ENCODE measurements around the gene PLPP1.

Gene PLPP1

DNA sequence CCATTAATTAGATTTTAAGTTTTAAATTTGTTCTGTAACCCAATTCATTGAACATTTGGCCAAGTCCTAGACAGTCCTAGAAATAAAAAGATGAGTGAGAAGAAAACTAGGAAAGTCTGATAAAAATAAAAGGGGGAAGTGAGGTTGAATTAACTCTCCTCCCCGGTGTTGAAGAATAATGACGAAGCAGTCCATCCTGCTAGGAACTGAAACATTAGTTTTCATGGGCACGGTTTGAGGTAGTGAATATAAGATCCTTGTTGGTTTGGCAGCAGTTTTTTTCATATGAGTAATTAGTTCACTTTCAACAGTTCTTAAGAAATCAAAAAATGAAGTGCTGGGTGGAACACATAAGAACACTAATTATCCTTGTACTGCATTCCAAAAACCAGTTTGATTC, 123.9 kb downstream of the PLPP1 start:
- TF ChIP-seq POLR2A (IDR thresholded peaks at IDR 0.05; ENCODE audit: low read length) (no peak), GATA1 (IDR thresholded peaks at IDR 0.05; ENCODE audit: low read depth, low read length) (no peak)
- no peak for DNase-seq

DNA sequence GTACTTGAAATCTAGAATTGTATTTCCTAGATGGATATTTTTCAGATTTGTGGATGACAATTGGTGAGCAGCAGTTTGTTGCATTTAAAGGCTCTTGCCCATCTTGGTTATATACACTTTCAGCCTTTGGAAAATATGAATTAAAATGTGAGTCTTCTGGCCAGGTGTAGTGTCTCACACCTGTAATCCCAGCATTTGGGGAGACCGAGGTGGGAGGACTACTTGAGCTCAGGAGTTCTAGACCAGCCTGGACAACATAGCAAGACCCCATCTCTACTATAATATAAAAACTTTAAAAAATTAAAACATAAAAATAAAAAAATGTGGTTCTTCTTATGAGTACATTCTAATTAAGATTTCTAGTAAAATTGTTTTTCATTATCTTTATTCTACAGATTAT, 125.0 kb downstream of the PLPP1 start:
- TF ChIP-seq GATA1 (IDR thresholded peaks at IDR 0.05; ENCODE audit: low read depth, low read length) (no peak), POLR2A (IDR thresholded peaks at IDR 0.05; ENCODE audit: low read length) (no peak)
- DNase-seq: no peak

DNA sequence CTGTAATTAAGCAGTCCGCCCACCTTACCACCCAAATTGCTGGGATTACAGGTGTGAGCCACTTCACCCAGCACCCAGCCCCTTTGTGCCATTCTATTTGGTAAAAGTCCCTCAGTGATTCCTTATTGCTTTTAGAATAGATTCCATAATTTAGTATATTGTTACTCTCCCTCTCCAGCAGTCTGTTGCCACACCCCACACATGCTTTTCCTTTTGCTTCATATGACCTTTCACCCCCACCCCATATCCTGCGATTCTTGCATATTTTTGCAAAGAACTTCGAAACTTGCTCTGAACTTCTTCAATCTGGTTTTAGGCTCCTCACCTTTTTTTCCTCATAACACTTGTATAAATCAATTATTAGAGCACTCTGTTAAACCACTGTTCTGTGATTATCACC, 126.8 kb downstream of the PLPP1 start:
- TF ChIP-seq POLR2A (IDR thresholded peaks at IDR 0.05; ENCODE audit: low read length) (no peak), GATA1 (IDR thresholded peaks at IDR 0.05; ENCODE audit: low read depth, low read length) (no peak)
- no peak for DNase-seq

DNA sequence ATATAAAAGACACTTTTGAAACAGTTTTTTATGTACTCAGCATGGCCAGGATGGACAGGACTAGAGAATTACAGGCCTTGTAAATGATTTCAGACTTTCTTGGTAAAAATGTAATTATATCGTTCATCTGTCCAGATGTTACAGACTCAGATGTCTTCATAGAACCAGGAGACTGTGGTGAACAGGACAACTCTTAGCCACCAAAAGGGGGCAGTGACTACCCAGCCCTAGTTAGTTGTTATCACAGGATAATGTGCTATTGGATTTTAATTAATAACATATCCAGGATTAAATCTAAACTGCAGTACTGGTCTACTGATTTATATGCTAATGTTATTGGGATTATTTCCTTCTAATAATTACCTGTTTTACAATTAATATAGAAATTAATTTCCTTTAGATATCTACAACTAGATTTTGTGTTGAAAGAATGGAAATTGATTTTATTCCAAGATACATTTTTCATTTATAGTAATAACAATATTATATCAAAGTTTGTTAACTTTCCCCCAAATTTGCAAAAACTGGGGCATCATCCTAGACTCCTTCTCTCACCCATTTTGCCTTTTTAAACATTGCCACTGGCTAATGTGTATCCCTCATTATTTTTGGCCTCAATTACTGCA, 127.6 kb downstream of the PLPP1 start:
- DNase-seq: peak; percentile 25 to 39
- no peak for TF ChIP-seq POLR2A (IDR thresholded peaks at IDR 0.05; ENCODE audit: low read length)
- no peak for TF ChIP-seq GATA1 (IDR thresholded peaks at IDR 0.05; ENCODE audit: low read depth, low read length)

DNA sequence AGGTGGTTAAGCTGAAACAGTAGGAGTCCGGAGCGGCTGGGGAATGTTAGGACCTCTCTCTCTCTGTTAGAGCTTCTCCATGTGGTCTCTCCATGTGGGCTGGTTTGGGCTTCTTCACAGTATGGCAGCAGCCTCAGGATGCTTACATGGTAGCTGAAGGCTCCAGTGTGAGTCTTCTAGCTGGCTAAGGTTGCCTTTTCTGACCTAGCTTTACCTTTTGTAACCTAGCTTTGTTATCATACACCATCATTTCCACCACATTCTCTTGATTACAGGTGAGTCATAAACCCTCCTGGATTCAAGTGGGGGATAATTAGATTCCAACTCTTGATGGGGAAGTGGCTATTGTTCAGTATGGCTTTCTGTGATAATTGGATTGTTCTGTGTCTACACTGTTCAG, 128.5 kb downstream of the PLPP1 start:
- no peak for DNase-seq
- no peak for TF ChIP-seq GATA1 (IDR thresholded peaks at IDR 0.05; ENCODE audit: low read depth, low read length)
- no peak for TF ChIP-seq POLR2A (IDR thresholded peaks at IDR 0.05; ENCODE audit: low read length)

DNA sequence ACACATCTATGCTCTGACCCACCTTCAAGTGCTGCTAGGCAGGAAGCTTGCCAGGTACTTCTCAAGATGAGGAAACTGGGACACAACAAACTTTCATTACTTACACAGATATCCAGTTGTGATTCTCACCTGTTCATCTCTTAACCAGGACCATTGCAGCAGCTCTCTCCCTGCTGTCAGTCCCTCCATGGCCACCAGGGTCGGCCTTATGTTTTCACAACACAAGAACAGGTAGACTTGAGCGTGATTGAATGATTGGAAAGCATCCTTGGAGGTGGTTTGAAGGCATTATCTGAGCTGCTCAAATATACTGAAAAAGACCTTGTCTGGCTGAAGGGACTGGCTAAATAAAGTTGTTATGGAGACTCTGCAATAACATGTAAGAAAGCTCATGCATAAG, 132.6 kb downstream of the PLPP1 start:
- TF ChIP-seq POLR2A (IDR thresholded peaks at IDR 0.05; ENCODE audit: low read length): no peak
- TF ChIP-seq GATA1 (IDR thresholded peaks at IDR 0.05; ENCODE audit: low read depth, low read length): no peak
- DNase-seq: peak in 1 of 2 experiments; percentile 8

DNA sequence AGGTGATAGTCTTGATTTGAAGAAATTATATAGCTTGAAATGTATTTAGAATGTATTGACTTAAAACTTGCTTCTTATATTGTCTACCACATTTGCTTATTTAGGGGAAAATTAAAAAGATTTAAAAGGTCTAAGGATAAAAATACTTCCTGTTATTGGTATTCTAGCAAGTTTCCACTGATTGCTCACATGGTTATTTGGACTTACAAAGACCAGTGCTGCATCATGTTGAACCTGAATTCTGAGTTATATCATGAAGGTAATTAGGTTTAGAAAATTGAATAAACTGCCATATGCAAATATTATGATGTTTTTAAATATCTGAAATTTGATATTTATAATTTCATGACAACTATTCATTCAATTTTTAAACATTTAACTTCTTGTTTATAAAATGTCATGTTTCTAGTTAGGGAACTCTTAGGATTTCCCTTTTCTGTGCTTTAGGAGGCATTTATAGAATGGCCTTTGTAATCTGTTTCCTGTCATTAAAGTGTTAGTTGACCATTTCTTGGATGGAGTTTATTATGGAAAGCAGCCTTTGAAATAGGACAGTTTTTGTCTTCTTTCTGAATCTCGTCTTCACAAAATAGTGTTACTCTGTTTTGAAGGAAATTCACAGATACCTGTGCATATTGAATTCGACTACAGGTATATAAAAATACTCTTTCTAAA, 141.1 kb downstream of the PLPP1 start:
- DNase-seq: no peak
- TF ChIP-seq POLR2A (IDR thresholded peaks at IDR 0.05; ENCODE audit: low read length): no peak
- TF ChIP-seq GATA1 (IDR thresholded peaks at IDR 0.05; ENCODE audit: low read depth, low read length): no peak

DNA sequence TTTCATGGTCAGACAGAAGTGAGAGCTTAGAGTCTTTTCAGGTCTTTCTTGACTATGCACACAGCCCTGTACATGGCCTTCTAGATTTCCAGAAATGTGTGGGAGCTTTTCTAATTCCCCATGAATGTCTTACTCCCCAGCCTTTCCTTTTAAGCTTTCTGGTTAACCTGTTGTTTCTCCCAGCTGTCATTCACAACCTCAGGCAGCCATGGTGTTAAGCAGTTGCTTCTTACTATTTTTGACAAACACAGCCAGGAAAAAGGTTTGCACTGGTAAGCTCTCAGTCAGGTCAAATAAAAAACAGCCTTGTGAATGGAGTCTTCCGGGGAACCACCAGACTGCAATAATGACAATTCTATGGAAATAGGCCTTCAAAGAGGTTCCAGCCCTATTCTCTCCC, 142.1 kb downstream of the PLPP1 start:
- TF ChIP-seq POLR2A (IDR thresholded peaks at IDR 0.05; ENCODE audit: low read length) (no peak), GATA1 (IDR thresholded peaks at IDR 0.05; ENCODE audit: low read depth, low read length) (no peak)
- no peak for DNase-seq

DNA sequence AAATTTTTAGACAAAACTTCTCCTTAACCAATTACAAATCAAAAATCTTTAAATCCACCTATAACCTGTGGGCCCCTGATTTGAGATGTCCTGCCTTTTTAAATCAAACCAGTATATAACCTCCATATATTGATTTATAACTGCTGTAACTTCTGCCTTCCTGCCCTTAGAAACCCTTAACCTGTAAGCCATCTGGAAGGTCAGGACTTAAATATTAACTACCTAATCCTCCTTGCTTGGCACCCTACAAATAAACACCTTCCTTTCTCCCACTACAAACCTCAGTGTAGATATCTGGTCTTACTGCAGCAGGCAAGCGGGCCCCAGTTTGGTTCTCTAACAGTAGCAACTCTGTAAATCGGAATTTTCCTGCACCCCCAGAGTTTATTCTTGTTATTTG, 143.1 kb downstream of the PLPP1 start:
- DNase-seq: no peak

DNA sequence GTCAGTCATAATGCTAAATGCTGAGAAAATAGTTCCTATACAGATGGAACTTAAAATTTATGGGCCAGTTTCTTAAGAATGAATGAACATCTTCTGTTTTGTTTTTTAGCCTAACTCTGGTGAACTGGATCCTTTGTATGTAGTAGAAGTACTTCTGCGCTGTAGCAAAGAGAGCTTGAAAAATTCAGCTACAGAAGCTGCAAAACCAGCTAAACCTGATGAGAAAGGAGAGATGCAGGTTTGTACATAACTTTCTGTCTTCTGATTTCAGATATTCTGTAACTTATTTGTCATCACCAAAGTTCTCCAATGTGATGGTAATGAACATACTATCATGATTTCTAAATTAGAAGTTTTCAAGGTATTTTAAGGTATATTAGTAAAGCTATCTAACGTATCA, 146.9 kb downstream of the PLPP1 start:
- no peak for TF ChIP-seq GATA1 (IDR thresholded peaks at IDR 0.05; ENCODE audit: low read depth, low read length)
- TF ChIP-seq POLR2A (IDR thresholded peaks at IDR 0.05; ENCODE audit: low read length): no peak
- DNase-seq: no peak

More for the DNA sequence above, 143.1 kb downstream of the PLPP1 start:
- TF ChIP-seq POLR2A (IDR thresholded peaks at IDR 0.05; ENCODE audit: low read length) (no peak), GATA1 (IDR thresholded peaks at IDR 0.05; ENCODE audit: low read depth, low read length) (no peak)

DNA sequence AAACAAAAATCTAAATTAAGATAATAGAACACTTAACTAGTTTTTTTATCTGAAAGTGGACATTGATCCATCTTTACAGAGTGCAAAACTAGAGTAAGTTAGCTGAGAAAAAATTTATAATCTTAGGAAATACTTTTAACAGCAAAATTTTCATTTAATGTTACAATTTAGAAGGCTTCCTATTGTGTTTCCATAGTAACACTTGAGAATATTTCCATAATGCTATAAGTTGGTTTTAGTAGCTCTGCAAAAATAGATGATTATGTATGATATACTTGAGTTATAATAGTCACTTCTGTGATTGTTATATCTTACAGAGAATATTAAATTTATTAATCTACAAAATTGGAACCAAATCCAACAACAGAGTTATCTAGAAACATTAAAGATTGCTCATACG, 148.4 kb downstream of the PLPP1 start:
- TF ChIP-seq GATA1 (IDR thresholded peaks at IDR 0.05; ENCODE audit: low read depth, low read length) (no peak), POLR2A (IDR thresholded peaks at IDR 0.05; ENCODE audit: low read length) (no peak)
- no peak for DNase-seq

DNA sequence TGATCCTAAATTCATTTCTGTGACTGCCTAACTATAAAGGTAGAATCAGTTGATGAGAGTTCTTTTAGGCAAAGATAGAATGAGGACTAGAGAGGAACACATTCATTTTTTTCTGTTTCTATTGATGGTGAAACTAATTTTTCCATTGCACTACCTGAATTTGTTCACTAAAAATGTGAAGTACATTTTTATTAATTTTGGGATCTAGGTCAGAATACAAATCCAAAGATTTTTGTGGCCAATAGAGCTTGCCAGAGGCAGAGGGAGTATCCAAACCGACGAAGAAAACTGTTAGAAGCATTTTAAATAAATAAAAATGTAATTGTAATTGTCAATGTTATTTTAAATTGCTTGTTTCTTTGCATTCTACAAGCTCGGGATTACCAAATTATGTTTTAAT, 148.9 kb downstream of the PLPP1 start:
- no peak for TF ChIP-seq GATA1 (IDR thresholded peaks at IDR 0.05; ENCODE audit: low read depth, low read length)
- TF ChIP-seq POLR2A (IDR thresholded peaks at IDR 0.05; ENCODE audit: low read length): no peak
- no peak for DNase-seq

DNA sequence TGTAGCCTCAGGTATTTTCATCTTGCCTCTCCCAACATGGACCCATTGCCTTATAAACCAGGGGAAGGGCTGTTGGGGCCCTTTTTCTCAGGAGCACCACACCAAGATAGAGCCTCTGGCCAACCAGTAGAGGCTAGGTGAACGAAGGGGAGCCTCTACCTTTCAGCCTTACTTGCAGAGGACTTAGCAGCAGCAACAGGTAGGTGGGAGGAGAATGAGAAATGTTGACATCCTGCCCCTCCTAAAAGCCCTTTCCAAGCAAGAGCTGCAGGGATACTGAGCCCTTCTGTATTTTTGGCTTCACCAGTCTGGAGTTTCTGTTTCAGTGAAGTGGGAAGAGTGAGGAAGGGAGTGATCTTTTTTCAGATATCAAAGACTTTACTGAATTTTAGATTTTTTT, 149.5 kb downstream of the PLPP1 start:
- DNase-seq: no peak
- no peak for TF ChIP-seq POLR2A (IDR thresholded peaks at IDR 0.05; ENCODE audit: low read length)
- TF ChIP-seq GATA1 (IDR thresholded peaks at IDR 0.05; ENCODE audit: low read depth, low read length): no peak

DNA sequence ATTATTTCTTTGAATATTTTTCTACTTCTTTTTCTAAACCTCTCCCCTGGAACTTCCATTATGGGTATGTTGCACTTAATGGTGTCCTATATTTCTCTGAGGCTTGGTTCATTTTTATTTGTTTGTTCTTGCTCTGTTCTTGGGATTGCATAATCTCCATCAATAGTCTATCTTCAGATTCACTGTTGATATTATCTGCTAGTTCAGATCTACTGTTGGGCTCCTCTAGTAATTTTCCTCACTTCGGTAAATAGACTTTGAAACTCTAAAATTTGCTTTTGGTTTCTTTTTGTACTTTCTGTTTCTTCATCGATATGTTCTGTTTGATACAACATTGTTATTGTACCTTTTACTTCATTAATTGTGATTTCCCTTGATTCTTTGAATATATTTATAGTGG, 150.7 kb downstream of the PLPP1 start:
- TF ChIP-seq POLR2A (IDR thresholded peaks at IDR 0.05; ENCODE audit: low read length) (no peak), GATA1 (IDR thresholded peaks at IDR 0.05; ENCODE audit: low read depth, low read length) (no peak)
- no peak for DNase-seq

DNA sequence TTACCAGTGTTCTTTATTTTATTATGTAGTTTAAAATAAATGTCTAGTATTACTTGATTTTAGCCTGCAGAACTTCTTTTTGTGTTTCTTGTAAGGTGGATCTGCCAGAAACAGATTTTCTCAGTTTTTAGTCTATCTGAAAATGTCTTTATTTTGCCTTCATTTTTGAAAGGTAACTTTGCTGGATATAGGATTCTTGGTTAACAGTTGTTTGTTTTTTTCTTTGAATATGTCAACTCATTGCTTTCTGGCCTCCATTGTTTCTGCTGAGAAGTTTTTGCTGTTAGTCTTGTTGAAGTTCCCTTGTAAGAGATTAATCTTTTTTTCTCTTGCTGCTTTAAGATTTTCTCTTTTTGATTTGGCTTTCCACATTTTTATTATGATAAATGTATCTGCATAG, 151.5 kb downstream of the PLPP1 start:
- TF ChIP-seq GATA1 (IDR thresholded peaks at IDR 0.05; ENCODE audit: low read depth, low read length): no peak
- TF ChIP-seq POLR2A (IDR thresholded peaks at IDR 0.05; ENCODE audit: low read length): no peak
- peak; percentile 13 to 14 for DNase-seq
